Activated naive CD4-positive, alpha-beta T cell treated with anti-CD3 and anti-CD28 coated beads, Interleukin-2, amount 50 U/mL, for 72 hours (primary cell): ENCODE results near the gene CANT1. TPM values are rescaled to one million over a fixed set of nuclear protein-coding genes. Genes with fewer than 3 reads are reported as not detected.

ENCODE experiments used
- ATAC-seq, 2 donors: fragments of 150-1000 bp; cut with Tn5 transposase; 2 replicates each; pipeline ENCODE4 v1.10.0; 2021; ENCODE audit warnings: mild to moderate bottlenecking in 2 of 2, moderate library complexity in 2 of 2
- DNase-seq, 2 donors: peaks; one replicate each; pipeline ENCODE4 v3.0.0; 2021 to 2022; ENCODE audit warnings: low spot score in 2 of 2
- H3K27ac Mint-ChIP-seq, 2 donors: one replicate each; pipeline ENCODE4 v1.8.0; 2022; ENCODE audit warnings: mild to moderate bottlenecking in 2 of 2, mixed read lengths in 2 of 2
- H3K36me3 Mint-ChIP-seq, 2 donors: one replicate each; pipeline ENCODE4 v1.8.0; 2022; ENCODE audit warnings: mixed read lengths in 2 of 2
- H3K9me3 Mint-ChIP-seq, 2 donors: one replicate each; pipeline ENCODE4 v1.8.0; 2022; ENCODE audit warnings: mixed read lengths in 2 of 2
- total RNA-seq, 2 donors: library from RNA; stranded (reverse); gene quantifications; one replicate each; pipeline ENCODE4 v1.2.3, GENCODE V29; 2022

Gene CANT1
- total RNA-seq, 2 donors from 2014 or later: 54.7 to 57.0 TPM

DNA sequence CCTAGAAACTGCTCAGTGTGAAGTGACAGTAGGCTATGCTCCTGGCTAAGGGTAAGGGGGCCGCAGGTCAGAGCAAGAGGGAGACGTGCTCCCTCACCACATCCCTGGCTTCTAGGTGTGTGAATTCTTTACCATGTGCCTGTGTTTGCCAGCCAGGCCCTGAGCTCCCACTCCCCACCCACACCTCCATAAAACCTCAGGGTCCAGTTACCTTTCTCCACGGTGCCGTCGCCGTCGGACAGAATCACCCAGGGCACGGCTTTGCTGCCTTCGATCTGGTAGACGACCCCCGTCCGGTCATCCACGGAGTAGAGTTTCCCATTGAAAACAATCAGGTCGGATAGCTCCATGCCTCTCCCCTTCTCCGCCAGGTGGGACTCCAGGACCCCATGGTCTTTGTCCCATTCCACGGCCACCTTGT is 12.8 kb downstream of the CANT1 start:
- H3K9me3 Mint-ChIP-seq: no peaks in the 10 kb centered on the region
- no peak overlapping the region for H3K27ac Mint-ChIP-seq
- peaks cover 10 to 15% of the 10 kb centered on the region in 2 donors for H3K36me3 Mint-ChIP-seq
- peak in 1 of 2 donors; percentile 26 for DNase-seq
- ATAC-seq: no peak

GRCh38 chr17:78995761-78996451 is 13.7 kb downstream of the CANT1 start:
- H3K27ac Mint-ChIP-seq: peak overlapping the region; percentile 51 to 82
- DNase-seq: peak in 1 of 2 donors; percentile 48

DNA sequence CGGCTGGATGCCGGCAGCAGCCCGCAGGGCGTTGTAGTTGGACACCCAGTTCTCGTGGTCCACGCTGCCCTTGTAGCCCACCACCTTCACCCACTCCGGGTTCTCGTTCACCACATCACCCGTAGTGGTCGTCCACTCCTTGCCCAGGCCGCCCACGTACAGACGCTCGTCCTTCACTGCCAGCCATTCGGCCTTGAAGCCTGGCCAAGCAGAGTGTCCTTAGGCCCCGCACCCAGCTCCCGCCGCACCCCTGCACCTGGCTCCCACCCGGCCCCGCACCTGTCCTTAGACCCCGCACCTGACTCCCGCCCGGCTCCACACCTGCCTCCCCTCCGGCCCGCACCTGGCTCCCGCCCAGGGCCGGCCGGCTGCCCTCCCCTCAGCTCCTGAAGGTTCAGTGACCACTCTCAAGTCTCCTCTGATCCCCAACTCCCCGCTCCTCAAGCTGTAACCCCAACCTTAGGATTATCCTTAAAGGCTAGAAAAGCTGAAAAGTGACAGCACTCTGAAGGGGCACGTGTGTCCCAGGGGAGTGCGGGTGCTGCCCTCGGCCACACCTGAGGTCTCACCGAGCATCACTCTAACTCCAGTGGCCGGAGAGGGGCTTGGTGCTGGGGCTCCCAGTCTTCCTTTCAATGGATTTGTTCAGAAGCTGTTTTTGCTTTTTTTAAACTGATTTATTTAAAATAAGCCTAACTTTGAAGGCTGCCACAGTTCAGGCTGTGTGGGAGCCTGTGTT is 14.4 kb downstream of the CANT1 start:
- ATAC-seq (no peak), DNase-seq (peak in 1 of 2 donors; percentile 51)
- H3K27ac Mint-ChIP-seq: peak overlapping the region; percentile 51 to 82
- H3K9me3 Mint-ChIP-seq: no peaks in the 10 kb centered on the region
- peaks cover 10 to 19% of the 10 kb centered on the region in 2 donors for H3K36me3 Mint-ChIP-seq

More at GRCh38 chr17:78995761-78996451, 13.7 kb downstream of the CANT1 start:
- no peak for ATAC-seq
- Mint-ChIP-seq H3K36me3 (peaks cover 10 to 19% of the 10 kb centered on the region in 2 donors), H3K9me3 (no peaks in the 10 kb centered on the region)

DNA sequence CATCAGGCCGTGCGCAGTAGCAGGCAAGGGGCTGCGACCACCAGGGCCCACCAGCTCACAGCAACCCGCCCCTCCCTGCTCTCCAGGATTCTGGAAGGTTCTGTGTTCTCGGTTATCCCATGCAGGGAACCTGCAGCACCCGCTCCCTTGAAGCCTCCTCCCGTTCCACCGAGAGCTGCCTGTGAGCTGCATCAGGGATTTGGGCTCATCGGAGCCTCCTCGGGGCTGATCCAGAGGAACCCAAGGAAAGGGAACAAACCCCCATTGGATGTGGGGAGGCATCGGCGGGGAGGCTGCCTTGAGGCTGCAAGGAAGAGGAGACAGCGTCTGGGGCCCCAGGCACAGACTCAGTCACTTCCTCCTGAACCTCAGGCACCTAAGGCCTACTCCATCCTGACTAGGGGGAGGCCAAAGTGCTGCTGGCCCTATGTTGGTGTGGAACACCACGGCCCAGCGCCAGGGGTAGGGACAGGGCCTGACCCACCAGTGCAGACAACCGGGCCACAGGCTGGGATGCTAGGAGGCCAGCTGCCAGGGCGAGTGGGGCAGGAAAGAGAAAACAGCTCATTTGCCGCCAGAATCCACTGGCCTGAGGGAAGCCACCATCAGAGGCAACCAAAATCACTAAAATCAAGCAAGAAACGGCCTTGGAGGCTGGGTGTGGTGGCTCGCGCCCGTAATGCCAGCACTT is 15.4 kb downstream of the CANT1 start:
- Mint-ChIP-seq H3K36me3 (peaks cover 10 to 19% of the 10 kb centered on the region in 2 donors), H3K27ac (peak overlapping the region in 1 of 2 donors; percentile 36), H3K9me3 (no peaks in the 10 kb centered on the region)
- ATAC-seq (no peak), DNase-seq (peak in 1 of 2 donors; percentile 54)

DNA sequence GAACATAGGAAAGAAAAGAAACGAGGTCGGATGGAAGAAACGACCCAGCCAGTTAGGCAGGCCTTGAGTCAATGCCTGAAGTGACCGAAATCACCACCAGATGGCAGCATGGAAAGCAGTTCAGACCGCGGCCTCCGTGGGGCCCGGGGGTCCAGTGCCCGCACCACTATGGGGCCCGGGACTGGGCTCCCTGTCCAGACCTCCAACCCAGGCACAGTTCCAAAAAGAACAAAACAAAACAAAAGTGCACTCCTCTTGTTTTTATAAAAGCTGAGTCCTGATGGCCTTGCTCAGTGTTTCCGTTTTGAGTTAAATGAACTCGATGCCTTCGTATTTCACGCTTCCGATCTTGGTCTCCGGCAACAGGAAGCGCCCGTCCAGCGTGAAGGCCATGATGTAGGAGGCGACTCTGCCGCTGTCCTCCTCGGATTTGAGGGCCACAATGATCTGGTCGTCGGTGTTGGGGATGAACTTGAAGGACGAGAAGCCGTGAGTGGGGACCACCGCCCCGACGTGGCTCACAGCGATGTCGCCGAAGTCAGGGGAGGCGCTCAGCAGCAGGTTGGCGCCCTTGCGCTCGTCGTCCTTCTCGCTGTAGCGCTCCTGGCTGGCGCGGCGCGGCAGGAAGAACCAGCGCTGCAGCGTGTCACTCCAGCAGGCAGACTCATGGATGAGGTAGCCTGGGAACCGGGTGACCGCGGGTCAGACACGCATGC is 16.2 kb downstream of the CANT1 start:
- Mint-ChIP-seq H3K27ac (peak overlapping the region; percentile 36 to 76), H3K36me3 (peaks cover 10 to 19% of the 10 kb centered on the region in 2 donors), H3K9me3 (no peaks in the 10 kb centered on the region)
- DNase-seq: peak; percentile 49 to 68
- ATAC-seq: peak; percentile 59 to 61

- Mint-ChIP-seq H3K9me3 (no peaks in the 10 kb centered on the region), H3K27ac (peak overlapping the region in 1 of 2 donors; percentile 76), H3K36me3 (peaks cover 10 to 19% of the 10 kb centered on the region in 2 donors)
- peak in 1 of 2 donors; percentile 7 for ATAC-seq
- peak in 1 of 2 donors; percentile 39 for DNase-seq
These were observed 16.9 kb downstream of the CANT1 start for GRCh38 chr17:78992542-78993212.

DNA sequence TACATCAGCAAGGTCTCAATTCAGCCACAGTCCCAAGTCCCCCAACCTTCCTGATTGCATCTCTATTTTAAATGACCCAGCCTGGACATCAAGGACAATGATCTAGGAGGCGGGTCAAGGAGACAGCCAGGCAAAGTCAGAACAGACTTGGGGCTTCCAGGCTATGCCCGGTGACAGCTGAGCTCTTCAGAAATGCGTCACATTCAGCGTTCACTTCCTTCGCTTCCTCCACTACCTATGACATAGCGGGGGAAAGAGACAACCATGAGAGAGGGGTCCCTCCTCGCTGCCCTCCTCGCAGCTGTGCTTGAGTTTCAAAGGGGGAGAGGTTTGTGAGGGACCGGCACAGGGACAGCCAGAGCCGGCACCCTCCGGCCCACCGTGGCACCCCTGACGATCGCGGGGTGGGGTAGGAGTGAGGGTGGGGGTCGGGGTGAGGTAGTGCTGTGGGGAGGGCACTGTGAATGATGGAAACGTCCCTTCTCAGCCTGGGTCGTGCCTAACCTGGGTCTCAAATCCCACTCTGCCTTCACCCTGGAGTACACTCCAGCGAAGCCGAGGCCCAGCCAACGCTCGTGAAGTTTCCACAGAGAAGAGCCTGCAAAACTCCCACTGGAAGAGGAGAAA is 17.5 kb downstream of the CANT1 start:
- ATAC-seq (no peak), DNase-seq (no peak)
- no peaks in the 10 kb centered on the region for H3K9me3 Mint-ChIP-seq
- peak overlapping the region in 1 of 2 donors; percentile 77 for H3K27ac Mint-ChIP-seq
- H3K36me3 Mint-ChIP-seq: peaks cover 10 to 19% of the 10 kb centered on the region in 2 donors

GRCh38 chr17:78991017-78991738 is 18.4 kb downstream of the CANT1 start:
- no peaks in the 10 kb centered on the region for H3K9me3 Mint-ChIP-seq
- peaks cover 10 to 19% of the 10 kb centered on the region in 2 donors for H3K36me3 Mint-ChIP-seq
- DNase-seq (no peak), ATAC-seq (no peak)
- H3K27ac Mint-ChIP-seq: no peak overlapping the region

GRCh38 chr17:78990349-78991016 is 19.1 kb downstream of the CANT1 start:
- Mint-ChIP-seq H3K27ac (no peak overlapping the region), H3K9me3 (no peaks in the 10 kb centered on the region), H3K36me3 (peaks cover 5 to 14% of the 10 kb centered on the region in 2 donors)
- DNase-seq (no peak), ATAC-seq (no peak)

GRCh38 chr17:78988152-78988551 is 21.4 kb downstream of the CANT1 start:
- no peak for ATAC-seq
- Mint-ChIP-seq H3K9me3 (no peaks in the 10 kb centered on the region), H3K27ac (no peak overlapping the region), H3K36me3 (peaks cover 4 to 9% of the 10 kb centered on the region in 2 donors)
- DNase-seq: no peak

GRCh38 chr17:78986649-78987328 is 22.8 kb downstream of the CANT1 start:
- peak overlapping the region in 1 of 2 donors; percentile 27 for H3K27ac Mint-ChIP-seq
- peaks cover 0 to 4% of the 10 kb centered on the region in 2 donors for H3K36me3 Mint-ChIP-seq
- peak; percentile 39 to 54 for ATAC-seq
- no peak for DNase-seq
- no peaks in the 10 kb centered on the region for H3K9me3 Mint-ChIP-seq

DNA sequence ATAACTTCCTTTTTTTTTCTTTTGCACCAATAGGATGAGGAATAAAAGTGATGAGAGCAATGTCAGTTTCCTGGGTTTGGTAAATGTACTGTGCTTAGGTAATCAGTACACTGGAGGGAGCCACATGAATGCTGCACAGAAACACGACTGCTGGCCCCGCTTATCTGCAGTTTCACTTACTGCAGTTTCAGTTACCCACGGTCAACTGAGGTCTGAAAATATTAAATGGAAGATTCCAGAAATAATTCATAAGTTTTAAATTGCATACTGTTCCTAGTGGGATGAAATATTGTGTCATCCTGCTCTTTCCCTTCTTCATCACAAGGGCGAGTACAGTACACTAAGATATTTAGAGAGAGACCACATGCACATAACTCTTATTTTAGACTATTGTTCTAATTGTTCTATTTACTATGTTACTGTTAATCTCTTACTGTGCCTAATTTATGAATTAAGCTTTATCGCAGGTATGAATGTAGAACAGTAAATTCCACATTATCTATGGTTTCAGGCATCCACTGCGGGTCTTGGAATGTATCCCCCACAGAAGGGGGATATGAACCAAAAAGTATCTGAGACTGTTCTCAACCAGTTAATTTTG is 23.4 kb downstream of the CANT1 start:
- H3K27ac Mint-ChIP-seq: peak overlapping the region in 1 of 2 donors; percentile 27
- peak; percentile 58 to 67 for ATAC-seq
- no peaks in the 10 kb centered on the region for H3K36me3 Mint-ChIP-seq
- DNase-seq: no peak
- no peaks in the 10 kb centered on the region for H3K9me3 Mint-ChIP-seq

GRCh38 chr17:78985395-78985794 is 24.2 kb downstream of the CANT1 start:
- DNase-seq: no peak
- Mint-ChIP-seq H3K9me3 (no peaks in the 10 kb centered on the region), H3K27ac (no peak overlapping the region), H3K36me3 (no peaks in the 10 kb centered on the region)
- no peak for ATAC-seq
